Endothelial cell of umbilical vein (primary cell): Measurements from ENCODE around the gene AK8. TPM values are rescaled to one million over a fixed set of nuclear protein-coding genes. Genes with fewer than 3 reads are reported as not detected.

ENCODE experiments used
- BruUV-seq: library from RNA; stranded (reverse); fragments of 400-500 nt; replicated peaks from 2 replicates; lab custom pipeline; 2021; lab: Mats Ljungman, UMichigan
- CTCF ChIA-PET: fragments of 300-600, 350-600 bp; sonication (Branson Sonifier 250); formaldehyde crosslinking; loops from one replicate; lab custom pipeline; 2021; ENCODE audit warnings: antibody characterized with exemption, inconsistent platforms; lab: Charles Lee
- POLR2A ChIA-PET: fragments of 300-600, 350-600 bp; sonication (Branson Sonifier 250); formaldehyde crosslinking; loops from one replicate; lab custom pipeline; 2021; ENCODE audit warnings: antibody characterized with exemption, inconsistent platforms; lab: Charles Lee
- DNase-seq: peaks from one replicate; pipeline ENCODE4 v3.0.0-alpha.2; 2011; ENCODE audit warnings: low read depth, low spot score
- FAIRE-seq: peaks from 2 replicates; lab custom pipeline; 2011; peaks lifted over from hg19 to GRCh38; lab: Jason Lieb, UNC
- H2AFZ ChIP-seq: 2 replicates; pipeline ENCODE4 v1.6.0; 2012; ENCODE audit warnings: low read depth, low read length, control low read depth, inconsistent platforms
- H3K27ac ChIP-seq: 2 replicates; pipeline ENCODE4 v1.5.1; 2011; ENCODE audit warnings: low read depth, mild to moderate bottlenecking, control low read depth, low read length, moderate library complexity; ENCODE audit not compliant: insufficient read depth
- H3K27me3 ChIP-seq, 2 experiments: 2 replicates each; pipeline versions ENCODE4 v1.6.0 to v1.6.1; 2011; ENCODE audit warnings: low read length in 2 of 2, mixed read lengths in 1 of 2; ENCODE audit not compliant: control insufficient read depth in 2 of 2, insufficient read depth in 2 of 2
- H3K36me3 ChIP-seq, 2 experiments: 2 replicates in 1 of 2; 3 replicates in 1 of 2; pipeline ENCODE4 v1.5.1; 2011; ENCODE audit warnings: low read length in 2 of 2, mild to moderate bottlenecking in 1 of 2, moderate library complexity in 1 of 2; ENCODE audit not compliant: control insufficient read depth in 2 of 2, insufficient read depth in 2 of 2; ENCODE audit errors: extremely low read depth in 1 of 2
- H3K4me1 ChIP-seq: 3 replicates; pipeline ENCODE4 v1.5.1; 2011; ENCODE audit warnings: mild to moderate bottlenecking, low read length; ENCODE audit not compliant: control insufficient read depth, insufficient read depth; ENCODE audit errors: extremely low read depth
- H3K4me2 ChIP-seq: 2 replicates; pipeline ENCODE4 v1.6.1; 2011; ENCODE audit warnings: low read length, control low read depth, mixed read lengths; ENCODE audit not compliant: insufficient read depth
- H3K4me3 ChIP-seq, 3 experiments: fragments of 200-600 bp in 1 of 3; sonication (generic), shearing (Covaris generic) in 1 of 3; replicated peaks in 1 of 3; 2 replicates each; pipeline ENCODE4 v1.5.1; 2011 to 2016; ENCODE audit warnings: control low read depth in 3 of 3, low read length in 3 of 3, mild to moderate bottlenecking in 2 of 3, inconsistent platforms in 1 of 3, low read depth in 1 of 3, moderate library complexity in 1 of 3; ENCODE audit not compliant: insufficient read depth in 1 of 3
- H3K79me2 ChIP-seq: 2 replicates; pipeline ENCODE4 v1.6.0; 2012; ENCODE audit warnings: low read length, inconsistent platforms; ENCODE audit not compliant: control insufficient read depth, insufficient read depth
- H3K9ac ChIP-seq: replicated peaks from 2 replicates; pipeline ENCODE3; 2011; ENCODE audit warnings: low read length, control low read depth; ENCODE audit not compliant: insufficient read depth; ENCODE audit errors: extremely low read depth
- H3K9me1 ChIP-seq: replicated peaks from 3 replicates; pipeline ENCODE4 v1.6.0; 2011; ENCODE audit warnings: mild to moderate bottlenecking, low read length; ENCODE audit not compliant: control insufficient read depth, insufficient read depth; ENCODE audit errors: extremely low read depth
- H3K9me3 ChIP-seq: replicated peaks from 2 replicates; pipeline ENCODE4 v1.5.1; 2012; ENCODE audit warnings: low read length, inconsistent platforms; ENCODE audit not compliant: control insufficient read depth, insufficient read depth
- H4K20me1 ChIP-seq: replicated peaks from 2 replicates; pipeline ENCODE3; 2011; ENCODE audit warnings: mild to moderate bottlenecking, low read length; ENCODE audit not compliant: control insufficient read depth, insufficient read depth; ENCODE audit errors: extremely low read depth
- CTCF ChIP-seq, 2 donors: IDR thresholded peaks; 1 replicate in 1 of 2; 2 replicates in 1 of 2; pipeline ENCODE4 v1.5.1; 2011; ENCODE audit warnings: low read length in 2 of 2, mild to moderate bottlenecking in 2 of 2, moderate library complexity in 2 of 2, control low read depth in 1 of 2, inconsistent platforms in 1 of 2, low read depth in 1 of 2; ENCODE audit not compliant: insufficient read depth in 1 of 2; ENCODE audit errors: extremely low read depth in 1 of 2
- EZH2 ChIP-seq: IDR thresholded peaks from 2 replicates; pipeline ENCODE4 v1.6.1; 2012; ENCODE audit warnings: borderline replicate concordance, low read depth, mild to moderate bottlenecking, moderate library complexity, low read length, inconsistent platforms; ENCODE audit not compliant: severe bottlenecking
- FOS ChIP-seq: IDR thresholded peaks from 2 replicates; pipeline ENCODE4 v1.6.1; 2011; ENCODE audit warnings: mild to moderate bottlenecking, low read length, moderate library complexity, borderline replicate concordance; ENCODE audit not compliant: insufficient read depth
- GATA2 ChIP-seq: IDR thresholded peaks from 2 replicates; pipeline ENCODE4 v1.7.0; 2011; ENCODE audit warnings: low read depth, mild to moderate bottlenecking, moderate library complexity, mixed read lengths, low read length; ENCODE audit not compliant: insufficient read length, insufficient read depth
- JUN ChIP-seq: IDR thresholded peaks from 2 replicates; pipeline ENCODE4 v1.6.1; 2011; ENCODE audit warnings: borderline replicate concordance, low read depth; ENCODE audit not compliant: insufficient read length, insufficient read depth
- MYC ChIP-seq: IDR thresholded peaks from one replicate; pipeline ENCODE4 v1.6.1; 2011; ENCODE audit warnings: mild to moderate bottlenecking, low read depth, low read length
- POLR2A ChIP-seq: IDR thresholded peaks from 2 replicates; pipeline ENCODE4 v1.6.1; 2012; ENCODE audit warnings: low read depth, mild to moderate bottlenecking, control low read depth, low read length
- POLR2AphosphoS5 ChIP-seq: IDR thresholded peaks from 2 replicates; pipeline ENCODE4 v1.6.1; 2012; ENCODE audit warnings: low read depth, mild to moderate bottlenecking, control low read depth, low read length, moderate library complexity; ENCODE audit not compliant: insufficient read depth
- dilution Hi-C: fragments of 300-500 bp; cut with MboI; formaldehyde crosslinking; loops from one replicate; pipeline ENCODE4 v1.15.0; 2019; ENCODE audit warnings: low sequenced_read_pairs; ENCODE audit not compliant: extremely low pct_ligation_motif_present
- intact Hi-C: fragments of 100-400 bp; cut with micrococcal nuclease; formaldehyde crosslinking; loops from one replicate; pipeline ENCODE4 v1.10.0; 2022
- polyA plus RNA-seq, 4 experiments: library from polyadenylated mRNA; depleted of rRNA in 3 of 4; stranded (reverse) in 3 of 4; unstranded in 1 of 4; fragments of >200 nt; gene quantifications; 2 replicates each; pipeline versions ENCODE4 v1.2.1 to v1.2.3, GENCODE V29; 2011 to 2012; ENCODE audit warnings: missing spikeins in 1 of 4
- total RNA-seq: library from RNA; stranded (reverse); gene quantifications from 2 replicates; pipeline ENCODE4 v1.2.3, GENCODE V29; 2021
- TF ChIP-seq, protein P1 (sequence below): IDR thresholded peaks from 2 replicates; pipeline ENCODE4 v1.6.1; 2011; ENCODE audit not compliant: insufficient read depth, insufficient read length

AK8 gene
- total and polyA plus RNA-seq, 2 donors (not counting 3 experiments of a cell fraction or from before 2014, with no cell fraction given): 0.06 TPM; not detected in 1

DNA sequence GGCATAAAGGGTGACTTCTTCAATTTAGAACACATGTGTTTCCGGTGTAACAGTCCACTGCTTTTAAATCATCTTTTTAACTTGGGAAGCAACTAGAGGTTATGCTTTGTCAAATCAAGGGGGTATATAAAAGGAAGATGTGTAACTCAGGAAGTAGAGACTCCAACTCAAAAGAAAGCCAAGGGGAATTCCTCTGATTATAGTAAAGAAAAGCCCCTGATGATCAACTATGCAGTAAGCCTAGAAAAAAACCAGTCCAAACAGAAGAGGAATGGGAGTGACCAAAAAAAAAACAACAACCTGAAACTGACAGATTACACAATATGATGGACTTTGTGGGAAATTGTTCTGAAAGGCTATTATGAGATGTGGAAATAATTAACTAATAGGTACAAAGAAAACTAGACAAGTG, 90.3 kb downstream of the AK8 start:
- Histone ChIP-seq H3K9me3 (no peaks in the 10 kb centered on the region), H4K20me1 (no peaks in the 10 kb centered on the region), H3K9me1 (no peaks in the 10 kb centered on the region), H2AFZ (no peak overlapping the region), H3K4me1 (no peaks in the 10 kb centered on the region), H3K4me2 (no peak overlapping the region), H3K4me3 (no peak overlapping the region), H3K27ac (no peak overlapping the region), H3K79me2 (no peaks in the 10 kb centered on the region), H3K9ac (no peak overlapping the region), H3K36me3 (no peaks in the 10 kb centered on the region), H3K27me3 (peaks cover 3 to 18% of the 10 kb centered on the region in 2 experiments)
- ChIA-PET CTCF (no interaction called here), POLR2A (no interaction called here)
- no peak for FAIRE-seq
- dilution Hi-C loops (no loop called here), intact Hi-C loops (no loop called here)
- no peak for DNase-seq
- TF ChIP-seq MYC (no peak), POLR2A (no peak), EZH2 (no peak), POLR2AphosphoS5 (no peak), JUN (no peak), FOS (no peak)
- TF ChIP-seq, protein P1, sequence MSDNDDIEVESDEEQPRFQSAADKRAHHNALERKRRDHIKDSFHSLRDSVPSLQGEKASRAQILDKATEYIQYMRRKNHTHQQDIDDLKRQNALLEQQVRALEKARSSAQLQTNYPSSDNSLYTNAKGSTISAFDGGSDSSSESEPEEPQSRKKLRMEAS: no peak
- BruUV-seq: no TSS peak

GRCh38 chr9:132784286-132784830, 93.7 kb downstream of the AK8 start:
- TF ChIP-seq GATA2 (no peak), EZH2 (no peak), JUN (no peak), MYC (no peak), POLR2AphosphoS5 (no peak), CTCF (IDR thresholded peaks at IDR 0.05; ENCODE audit: extremely low read depth in 1 of 2, insufficient read depth in 1 of 2, low read depth in 1 of 2, low read length in 2 of 2) (no peak), FOS (no peak), POLR2A (no peak)
- TF ChIP-seq, protein P1: no peak
- Histone ChIP-seq H3K27me3 (peaks cover 11 to 34% of the 10 kb centered on the region in 2 experiments), H3K9me3 (no peaks in the 10 kb centered on the region), H3K9me1 (no peaks in the 10 kb centered on the region), H3K36me3 (no peaks in the 10 kb centered on the region), H3K4me3 (no peak overlapping the region), H3K4me2 (no peak overlapping the region), H2AFZ (no peak overlapping the region), H3K9ac (no peak overlapping the region), H3K79me2 (no peaks in the 10 kb centered on the region), H3K4me1 (no peaks in the 10 kb centered on the region), H3K27ac (no peak overlapping the region), H4K20me1 (no peaks in the 10 kb centered on the region)
- intact Hi-C loops: no loop called here
- no peak for FAIRE-seq
- dilution Hi-C loops: no loop called here
- ChIA-PET POLR2A (no interaction called here), CTCF (interaction anchor here (1.1 to 2.2 kb wide), 3 partner anchors 15 to 28 kb away, joined by 3 to 7 read pairs (median 3); no protein-coding TSS in a partner anchor)
- DNase-seq: no peak
- no TSS peak for BruUV-seq
